CD8-positive, alpha-beta memory T cell (primary cell): Measurements from ENCODE around the gene TMEM168. TPM values are rescaled to one million over a fixed set of nuclear protein-coding genes. Genes with fewer than 3 reads are reported as not detected.

Source experiments
- CTCF ChIA-PET: fragments of 350-600 bp; sonication (Branson Sonifier 250); formaldehyde crosslinking; loops from one replicate; lab custom pipeline; 2021; ENCODE audit warnings: antibody characterized with exemption; lab: Charles Lee
- POLR2A ChIA-PET: fragments of 350-600 bp; sonication (Branson Sonifier 250); formaldehyde crosslinking; loops from one replicate; lab custom pipeline; 2021; ENCODE audit warnings: antibody characterized with exemption; lab: Charles Lee
- DNase-seq, 5 donors: peaks; one replicate each; pipeline versions ENCODE4 v3.0.0 to v3.0.0-alpha.2; 2020 to 2022; ENCODE audit warnings: mixed read lengths in 1 of 5
- H3K27ac ChIP-seq: one replicate; pipeline ENCODE4 v1.7.0; 2013; ENCODE audit warnings: low read depth, mild to moderate bottlenecking, low read length, moderate library complexity
- H3K27me3 ChIP-seq: 2 replicates; pipeline ENCODE4 v1.7.0; 2013; ENCODE audit warnings: low read length, mild to moderate bottlenecking; ENCODE audit not compliant: insufficient read depth, poor library complexity, severe bottlenecking
- H3K36me3 ChIP-seq: 2 replicates; pipeline ENCODE4 v1.7.0; 2013; ENCODE audit warnings: mild to moderate bottlenecking, low read length, moderate library complexity; ENCODE audit not compliant: insufficient read depth
- H3K4me1 ChIP-seq: 2 replicates; pipeline ENCODE4 v1.7.0; 2013; ENCODE audit warnings: mild to moderate bottlenecking, low read length, moderate library complexity; ENCODE audit not compliant: insufficient read depth
- H3K4me3 ChIP-seq: 2 replicates; pipeline ENCODE4 v1.7.0; 2013; ENCODE audit warnings: mild to moderate bottlenecking, low read length
- H3K9me3 ChIP-seq: 2 replicates; pipeline ENCODE4 v1.7.0; 2013; ENCODE audit warnings: mild to moderate bottlenecking, low read length
- H3K27ac Mint-ChIP-seq, 8 donors: one replicate each; pipeline ENCODE4 v1.8.0; 2020 to 2021; ENCODE audit warnings: mixed read lengths in 8 of 8, mild to moderate bottlenecking in 6 of 8, inconsistent platforms in 3 of 8, moderate library complexity in 3 of 8
- H3K27me3 Mint-ChIP-seq, 2 donors: one replicate each; pipeline ENCODE4 v1.8.0; 2020 to 2021; ENCODE audit warnings: mixed read lengths in 2 of 2, mild to moderate bottlenecking in 1 of 2, moderate library complexity in 1 of 2
- H3K36me3 Mint-ChIP-seq, 3 donors: one replicate each; pipeline ENCODE4 v1.8.0; 2020 to 2021; ENCODE audit warnings: mixed read lengths in 3 of 3, inconsistent platforms in 1 of 3, mild to moderate bottlenecking in 1 of 3
- H3K4me1 Mint-ChIP-seq, 3 donors: one replicate each; pipeline ENCODE4 v1.8.0; 2020 to 2021; ENCODE audit warnings: mixed read lengths in 3 of 3, inconsistent platforms in 1 of 3, mild to moderate bottlenecking in 1 of 3
- H3K4me3 Mint-ChIP-seq, 7 donors: one replicate each; pipeline ENCODE4 v1.8.0; 2020 to 2021; ENCODE audit warnings: mixed read lengths in 7 of 7, mild to moderate bottlenecking in 6 of 7, moderate library complexity in 4 of 7, inconsistent platforms in 2 of 7
- H3K9me3 Mint-ChIP-seq, 5 donors: one replicate each; pipeline ENCODE4 v1.8.0; 2020 to 2022; ENCODE audit warnings: mixed read lengths in 5 of 5, mild to moderate bottlenecking in 3 of 5, moderate library complexity in 2 of 5, inconsistent platforms in 1 of 5
- polyA plus RNA-seq: library from polyadenylated mRNA; unstranded; fragments of 300-500 nt; fragmentation: Illumina TruSeq; gene quantifications from one replicate; pipeline ENCODE4 v1.2.3, GENCODE V29; 2021
- total RNA-seq, 2 experiments: library from RNA; stranded (reverse); gene quantifications; one replicate each; pipeline ENCODE4 v1.2.3, GENCODE V29; 2021

The TMEM168 gene
- total and polyA plus RNA-seq, 3 experiments from 2014 or later = 4.7 to 18.2 (median 15.4) TPM

GRCh38 chr7:112714917-112715316 is 75.3 kb downstream of the TMEM168 start:
- ChIA-PET CTCF (no interaction called here), POLR2A (no interaction called here)
- no peaks in the 10 kb centered on the region for H3K36me3 ChIP-seq
- no peak overlapping the region for H3K4me3 Mint-ChIP-seq
- no peak for DNase-seq
- peak overlapping the region in 1 of 8 donors; percentile 16 for H3K27ac Mint-ChIP-seq
- H3K27me3 Mint-ChIP-seq = no peaks in the 10 kb centered on the region
- H3K4me1 Mint-ChIP-seq = no peaks in the 10 kb centered on the region
- H3K27ac ChIP-seq = no peak overlapping the region
- H3K36me3 Mint-ChIP-seq = no peaks in the 10 kb centered on the region
- no peak overlapping the region for H3K4me3 ChIP-seq
- no peaks in the 10 kb centered on the region for H3K27me3 ChIP-seq
- no peaks in the 10 kb centered on the region for H3K9me3 ChIP-seq
- peaks cover 0 to 4% (median 0%) of the 10 kb centered on the region in 5 donors for H3K9me3 Mint-ChIP-seq
- H3K4me1 ChIP-seq = no peaks in the 10 kb centered on the region
